ENCODE data around the gene ADGRA3.

GRCh38 chr4:22466581-22466980, 49.3 kb downstream of the ADGRA3 start:
- TF ChIP-seq CTCF (IDR thresholded peaks at IDR 0.05; ENCODE audit: insufficient read depth, low read length) (no peak), POLR2AphosphoS5 (IDR thresholded peaks at IDR 0.05; ENCODE audit: low read depth) (no peak), REST (IDR thresholded peaks at IDR 0.05; ENCODE audit: insufficient replicate concordance, low read depth) (no peak), SPI1 (IDR thresholded peaks at IDR 0.05; ENCODE audit: borderline replicate concordance, low read depth) (no peak)
